GM19455 (cell line): ENCODE results near the gene GDA.
"Not testable (repeated sequence)": the region's sequence is repeated elsewhere in the genome, so short reads cannot be mapped to it uniquely, and the experiment has no call there.

Experiments used
- ATAC-seq: cut with Tn5 transposase; IDR thresholded peaks from one replicate; pipeline ENCODE4 v1.9.1; 2021; ENCODE audit not compliant: unreplicated experiment

GDA gene

GRCh38 chr9:72204062-72204461 lies 54.8 kb downstream of the GDA start:
- no peak for ATAC-seq

GRCh38 chr9:72205513-72205912 lies 56.3 kb downstream of the GDA start:
- ATAC-seq = peak; percentile 44

- no peak for ATAC-seq
Observed at GRCh38 chr9:72207278-72207677, 58.0 kb downstream of the GDA start.

- no peak for ATAC-seq
Observed at GRCh38 chr9:72210522-72210921, 61.3 kb downstream of the GDA start.

- no peak for ATAC-seq
Observed at GRCh38 chr9:72211047-72211446, 61.8 kb downstream of the GDA start.

GRCh38 chr9:72213906-72214305 lies 64.7 kb downstream of the GDA start:
- ATAC-seq = no peak

GRCh38 chr9:72217306-72217842 lies 68.1 kb downstream of the GDA start:
- ATAC-seq = no peak

GRCh38 chr9:72220589-72220988 lies 71.3 kb downstream of the GDA start:
- ATAC-seq = no peak

GRCh38 chr9:72226146-72226812 lies 77.0 kb downstream of the GDA start:
- ATAC-seq = no peak

- no peak for ATAC-seq
Observed at GRCh38 chr9:72228282-72228681, 79.0 kb downstream of the GDA start.

- no peak for ATAC-seq
Observed at GRCh38 chr9:72232778-72233177, 83.5 kb downstream of the GDA start.

GRCh38 chr9:72247549-72247948 lies 98.3 kb downstream of the GDA start:
- ATAC-seq = no peak

- no peak for ATAC-seq
Observed at GRCh38 chr9:72251589-72251988, 102.3 kb downstream of the GDA start.

GRCh38 chr9:72254901-72255545 lies 105.8 kb downstream of the GDA start:
- ATAC-seq = no peak

- ATAC-seq = no peak
Observed at GRCh38 chr9:72255569-72255968, 106.3 kb downstream of the GDA start.

- no peak for ATAC-seq
Observed at GRCh38 chr9:72256931-72257330, 107.7 kb downstream of the GDA start.

- no peak for ATAC-seq
Observed at GRCh38 chr9:72257814-72258213, 108.6 kb downstream of the GDA start.

- no peak for ATAC-seq
Observed at GRCh38 chr9:72262063-72262462, 112.8 kb downstream of the GDA start.

GRCh38 chr9:72263572-72263971 lies 114.3 kb downstream of the GDA start:
- ATAC-seq = no peak

- no peak for ATAC-seq
Observed at GRCh38 chr9:72268961-72269360, 119.7 kb downstream of the GDA start.

- not testable (repeated sequence) for ATAC-seq
Observed at GRCh38 chr9:72270359-72270758, 121.1 kb downstream of the GDA start.

- peak; percentile 77 for ATAC-seq
Observed at GRCh38 chr9:72271613-72272478, 122.6 kb downstream of the GDA start.
